Measurements from ENCODE around the gene DLG1.

DLG1 gene

GRCh38 chr3:197027896-197028727 is 270.3 kb downstream of the DLG1 start:
- no peak overlapping the region for H3K4me2 ChIP-seq (ENCODE audit: low read depth, low read length)
- H2AFZ ChIP-seq (ENCODE audit: low read length) = no peak overlapping the region
- TF ChIP-seq EZH2phosphoT487 (IDR thresholded peaks at IDR 0.05; ENCODE audit: low read length) (no peak), EZH2 (optimal IDR thresholded peaks at IDR 0.05; ENCODE audit: low read depth, low read length) (no peak), CTCF (IDR thresholded peaks at IDR 0.05; ENCODE audit: low read length) (no peak)

GRCh38 chr3:197027151-197027895 is 271.1 kb downstream of the DLG1 start:
- Histone ChIP-seq H3K4me1 (ENCODE audit: low read length) (peaks cover 11% of the 10 kb centered on the region; the same call in 1 of the 2 replicates), H2AFZ (ENCODE audit: low read length) (no peak overlapping the region), H3K27ac (ENCODE audit: low read length) (no peak overlapping the region), H3K27me3 (replicated peaks; ENCODE audit: insufficient read depth, low read length) (no peaks in the 10 kb centered on the region), H3K9me3 (replicated peaks; ENCODE audit: insufficient read depth, low read length) (no peaks in the 10 kb centered on the region), H3K4me2 (ENCODE audit: low read depth, low read length) (no peak overlapping the region), H3K9ac (ENCODE audit: low read length) (no peak overlapping the region), H3K36me3 (replicated peaks; ENCODE audit: insufficient read depth, low read length) (no peaks in the 10 kb centered on the region), H3K4me3 (ENCODE audit: low read length) (no peak overlapping the region), H4K20me1 (ENCODE audit: insufficient read depth, low read length) (no peaks in the 10 kb centered on the region), H3F3A (ENCODE audit: insufficient read depth, low read length) (peaks cover 3% of the 10 kb centered on the region; the same call in 1 of the 2 replicates), H3K9me2 (replicated peaks; ENCODE audit: insufficient read depth, low read length) (no peaks in the 10 kb centered on the region), H3K79me2 (ENCODE audit: low read length) (no peaks in the 10 kb centered on the region)
- DNase-seq = no peak
- TF ChIP-seq EZH2 (optimal IDR thresholded peaks at IDR 0.05; ENCODE audit: low read depth, low read length) (no peak), EZH2phosphoT487 (IDR thresholded peaks at IDR 0.05; ENCODE audit: low read length) (no peak), CTCF (IDR thresholded peaks at IDR 0.05; ENCODE audit: low read length) (no peak)

More at GRCh38 chr3:197027896-197028727, 270.3 kb downstream of the DLG1 start:
- H3K27me3 ChIP-seq (replicated peaks; ENCODE audit: insufficient read depth, low read length) = no peaks in the 10 kb centered on the region
- H3K4me3 ChIP-seq (ENCODE audit: low read length) = no peak overlapping the region; the same call in 1 of the 2 replicates
- H3K4me1 ChIP-seq (ENCODE audit: low read length) = peaks cover 8% of the 10 kb centered on the region; the same call in 1 of the 2 replicates
- H3K27ac ChIP-seq (ENCODE audit: low read length) = no peak overlapping the region
- no peaks in the 10 kb centered on the region for H3K36me3 ChIP-seq (replicated peaks; ENCODE audit: insufficient read depth, low read length)
- H3F3A ChIP-seq (ENCODE audit: insufficient read depth, low read length) = peaks cover 3% of the 10 kb centered on the region; the same call in 1 of the 2 replicates
- H4K20me1 ChIP-seq (ENCODE audit: insufficient read depth, low read length) = no peaks in the 10 kb centered on the region
- no peaks in the 10 kb centered on the region for H3K9me3 ChIP-seq (replicated peaks; ENCODE audit: insufficient read depth, low read length)
- no peaks in the 10 kb centered on the region for H3K79me2 ChIP-seq (ENCODE audit: low read length)
- H3K9me2 ChIP-seq (replicated peaks; ENCODE audit: insufficient read depth, low read length) = no peaks in the 10 kb centered on the region
- DNase-seq = no peak
- H3K9ac ChIP-seq (ENCODE audit: low read length) = no peak overlapping the region

GRCh38 chr3:197026481-197026866 is 271.9 kb downstream of the DLG1 start:
- H3K4me2 ChIP-seq (ENCODE audit: low read depth, low read length) = no peak overlapping the region
- DNase-seq = no peak
- no peaks in the 10 kb centered on the region for H3K27me3 ChIP-seq (replicated peaks; ENCODE audit: insufficient read depth, low read length)
- H3K9me2 ChIP-seq (replicated peaks; ENCODE audit: insufficient read depth, low read length) = no peaks in the 10 kb centered on the region
- no peak overlapping the region for H3K4me3 ChIP-seq (ENCODE audit: low read length)
- no peaks in the 10 kb centered on the region for H3K9me3 ChIP-seq (replicated peaks; ENCODE audit: insufficient read depth, low read length)
- H3F3A ChIP-seq (ENCODE audit: insufficient read depth, low read length) = peaks cover 3% of the 10 kb centered on the region; the same call in 1 of the 2 replicates
- no peak overlapping the region for H2AFZ ChIP-seq (ENCODE audit: low read length)
- no peak overlapping the region for H3K9ac ChIP-seq (ENCODE audit: low read length)
- no peaks in the 10 kb centered on the region for H3K79me2 ChIP-seq (ENCODE audit: low read length)
- peaks cover 11% of the 10 kb centered on the region; the same call in 1 of the 2 replicates for H3K4me1 ChIP-seq (ENCODE audit: low read length)
- no peak for TF ChIP-seq EZH2 (optimal IDR thresholded peaks at IDR 0.05; ENCODE audit: low read depth, low read length)
- no peak for TF ChIP-seq CTCF (IDR thresholded peaks at IDR 0.05; ENCODE audit: low read length)
- TF ChIP-seq EZH2phosphoT487 (IDR thresholded peaks at IDR 0.05; ENCODE audit: low read length) = no peak
- H4K20me1 ChIP-seq (ENCODE audit: insufficient read depth, low read length) = no peaks in the 10 kb centered on the region
- no peaks in the 10 kb centered on the region for H3K36me3 ChIP-seq (replicated peaks; ENCODE audit: insufficient read depth, low read length)
- no peak overlapping the region for H3K27ac ChIP-seq (ENCODE audit: low read length)

All from MM.1S (cell line).